ENCODE data around the gene OR10H2. TPM values are rescaled to one million over a fixed set of nuclear protein-coding genes. Genes with fewer than 3 reads are reported as not detected.
"Not testable (repeated sequence)": the region's sequence is repeated elsewhere in the genome, so short reads cannot be mapped to it uniquely, and the experiment has no call there.

OR10H2 gene
- not detected for total RNA-seq

DNA sequence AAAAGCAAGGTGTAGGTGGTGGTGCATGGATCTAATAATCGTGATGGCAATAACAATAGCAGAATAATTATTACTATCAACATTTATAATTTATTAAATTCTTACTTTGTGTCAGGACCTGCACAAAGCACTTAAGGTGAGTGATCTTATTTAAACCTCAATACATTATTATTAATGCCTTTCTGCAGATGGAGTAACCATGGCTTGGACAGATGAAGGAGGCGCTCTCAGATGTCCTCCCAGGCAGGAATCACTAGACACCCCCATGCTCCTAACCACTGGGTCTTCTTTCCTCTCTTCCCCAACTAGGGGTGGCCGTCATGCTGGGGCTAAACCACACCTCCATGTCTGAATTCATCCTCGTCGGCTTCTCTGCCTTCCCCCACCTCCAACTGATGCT lies at the start of gene OR10H2:
Gene OR10H2 (plus strand): TSS at position 301 of the 400 bp plus-strand sequence. CDS start 20 bp downstream, at position 321.
- no peak for DNase-seq

DNA sequence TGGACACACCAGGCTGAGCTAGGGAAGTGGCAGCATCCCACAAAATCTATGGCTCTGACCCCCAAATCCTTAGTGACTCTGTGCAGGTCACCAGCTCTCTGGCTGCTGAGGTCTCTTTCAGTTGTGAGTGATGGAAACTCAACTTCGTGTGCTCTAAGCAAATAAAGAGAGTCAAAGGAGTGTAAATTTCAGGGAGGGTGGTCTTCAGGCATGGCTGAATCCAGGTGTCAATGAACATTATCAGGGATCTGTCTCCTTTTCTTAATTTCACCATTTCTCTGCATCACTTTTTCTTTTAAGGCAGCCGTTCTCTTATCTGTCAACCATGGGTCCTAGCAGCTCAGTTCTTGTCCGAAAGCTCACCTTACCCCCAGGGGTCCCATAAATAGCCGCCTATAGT lies 48.7 kb upstream of the OR10H2 start:
- DNase-seq, result no peak

GRCh38 chr19:15679865-15680264 lies 48.0 kb upstream of the OR10H2 start:
- DNase-seq, result not testable (repeated sequence)

DNA sequence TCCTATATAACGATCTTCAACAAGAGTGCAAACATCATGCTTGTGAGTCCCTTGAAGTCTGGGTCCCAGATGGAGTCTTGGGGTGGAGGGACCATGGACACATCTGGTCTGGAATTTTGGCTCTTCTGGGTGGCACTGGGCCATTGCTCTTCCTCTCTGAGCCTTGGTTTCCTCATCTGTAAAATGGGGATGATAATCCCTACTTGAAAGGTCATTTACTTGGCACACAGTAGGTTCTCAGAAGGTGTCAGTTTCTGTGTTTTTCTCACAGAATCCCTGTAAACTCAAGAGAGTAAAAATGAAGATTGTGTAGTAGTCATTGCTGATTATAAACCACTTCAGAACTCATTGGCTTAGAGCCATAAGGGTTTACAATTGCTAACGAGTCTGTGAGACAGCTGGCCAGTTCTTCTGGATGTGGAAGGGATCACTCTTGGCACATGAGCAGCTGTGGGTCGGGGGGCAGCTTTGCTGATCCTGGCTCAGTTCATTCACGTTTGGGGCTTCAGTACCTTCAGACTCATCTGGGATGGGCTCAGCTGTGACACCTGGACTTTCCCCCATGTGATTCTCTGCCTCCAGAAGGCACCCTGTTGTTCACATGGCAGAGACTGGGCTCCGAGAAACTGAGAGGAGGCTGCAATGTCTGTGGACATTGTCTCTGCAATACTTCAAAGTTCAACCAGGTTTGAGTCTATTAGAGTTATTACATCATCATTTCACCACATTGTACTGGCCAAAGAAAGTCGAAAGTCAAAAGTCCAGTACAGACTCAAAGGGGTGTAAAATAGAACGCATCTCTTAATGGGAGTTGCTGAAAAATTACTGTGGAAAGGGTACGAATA lies 47.1 kb upstream of the OR10H2 start:
- DNase-seq, result no peak

- no peak for DNase-seq
Observed at GRCh38 chr19:15683411-15683810, 44.4 kb upstream of the OR10H2 start.

GRCh38 chr19:15684828-15685227 lies 43.0 kb upstream of the OR10H2 start:
- DNase-seq, result no peak

DNA sequence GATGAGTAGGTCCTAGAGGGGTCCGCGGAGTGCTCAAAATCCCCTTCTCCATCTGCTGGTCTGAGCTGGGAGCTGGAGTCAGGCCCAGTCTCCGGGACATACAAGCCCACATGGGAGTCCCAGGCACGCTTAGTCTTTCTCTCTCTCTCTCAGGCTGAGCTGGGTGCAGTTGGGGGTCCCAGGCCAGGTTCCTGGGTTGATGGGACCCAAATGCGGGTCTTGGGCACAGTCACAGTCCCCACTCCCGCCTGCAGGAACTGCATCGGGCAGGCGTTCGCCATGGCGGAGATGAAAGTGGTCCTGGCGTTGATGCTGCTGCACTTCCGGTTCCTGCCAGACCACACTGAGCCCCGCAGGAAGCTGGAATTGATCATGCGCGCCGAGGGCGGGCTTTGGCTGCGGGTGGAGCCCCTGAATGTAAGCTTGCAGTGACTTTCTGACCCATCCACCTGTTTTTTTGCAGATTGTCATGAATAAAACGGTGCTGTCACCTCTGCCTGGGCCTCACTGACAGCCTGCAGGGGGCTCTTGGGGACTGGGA lies 31.1 kb upstream of the OR10H2 start:
- DNase-seq, result no peak

DNA sequence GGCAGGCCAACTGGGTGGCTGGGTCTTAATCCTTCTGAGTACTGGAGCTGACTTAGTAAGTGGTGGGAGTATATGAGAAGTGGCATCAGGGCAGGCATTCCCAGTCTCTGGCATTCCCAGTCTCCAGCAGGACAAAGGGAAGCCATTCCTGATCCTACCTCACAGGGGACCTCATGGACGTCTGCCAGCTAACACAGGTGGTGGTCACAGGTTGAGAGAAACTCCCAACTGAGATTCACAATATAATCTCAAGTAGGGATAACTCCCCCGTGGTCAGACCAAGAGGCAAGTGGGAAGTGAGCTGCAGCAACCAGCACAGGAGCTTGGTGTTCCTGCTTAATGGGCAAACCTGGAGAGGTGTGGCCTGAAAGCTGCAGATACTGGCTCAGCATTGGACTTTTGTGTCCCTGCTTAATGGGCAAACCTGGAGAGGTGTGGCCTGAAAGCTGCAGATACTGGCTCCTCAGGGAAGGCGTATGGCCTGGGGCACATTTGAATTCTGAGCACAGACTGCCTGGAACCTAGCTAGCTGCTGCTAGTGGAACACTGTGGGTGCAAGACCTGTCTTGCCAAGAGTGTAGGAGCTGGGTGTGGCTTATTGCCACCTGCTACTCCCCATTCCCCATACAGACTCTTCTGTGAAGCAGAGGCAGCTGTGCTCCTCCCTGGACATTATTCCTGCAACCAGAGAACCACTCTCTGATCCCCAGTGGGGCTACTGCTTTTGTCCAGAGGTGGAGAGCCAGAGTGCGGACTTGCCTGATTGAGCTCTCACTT lies 25.9 kb upstream of the OR10H2 start:
- DNase-seq, result no peak

GRCh38 chr19:15702534-15702930 lies 25.3 kb upstream of the OR10H2 start:
- no peak for DNase-seq

- no peak for DNase-seq
Observed at GRCh38 chr19:15714638-15715037, 13.2 kb upstream of the OR10H2 start.

DNA sequence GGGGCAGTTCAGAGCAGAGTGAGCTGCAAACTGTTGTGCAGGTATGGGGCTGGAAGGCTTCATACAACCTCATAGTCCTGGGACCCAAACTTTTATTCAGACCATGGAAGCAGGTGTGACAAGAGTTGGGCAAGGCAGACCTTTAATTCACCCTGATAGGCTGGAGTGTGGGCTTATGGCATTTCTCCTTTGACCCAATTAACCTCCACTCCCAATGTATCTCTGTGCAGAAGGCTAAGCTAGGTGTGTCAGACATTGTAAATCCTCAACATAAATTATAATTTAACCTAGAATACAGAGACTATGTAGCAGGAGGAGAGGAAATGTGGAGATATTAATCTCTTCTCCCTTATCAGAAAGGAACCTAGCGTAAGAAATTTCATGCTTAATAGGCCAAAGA lies 12.2 kb upstream of the OR10H2 start:
- no peak for DNase-seq

- DNase-seq, result no peak
Observed at GRCh38 chr19:15717809-15718208, 10.0 kb upstream of the OR10H2 start.

DNA sequence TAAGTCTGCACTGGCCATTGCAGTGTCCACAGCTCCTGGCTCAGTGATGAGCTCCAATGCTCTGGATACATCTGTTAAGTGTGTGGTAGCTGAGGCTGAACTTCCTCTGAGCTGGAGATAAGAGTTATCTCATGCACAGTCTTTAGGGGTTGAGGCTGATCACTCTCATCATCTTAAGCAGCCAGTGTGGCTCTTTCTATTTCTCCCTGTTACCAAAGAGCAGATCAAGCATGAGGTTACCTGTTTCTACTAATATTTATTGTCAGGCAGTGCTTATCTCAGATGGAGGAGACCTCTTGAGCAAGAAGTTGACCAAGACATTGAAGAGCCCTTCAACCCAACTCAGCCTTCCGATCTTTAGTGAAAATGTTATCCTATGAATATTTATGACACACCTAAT lies 6.6 kb upstream of the OR10H2 start:
- DNase-seq, result no peak

- DNase-seq, result no peak
Observed at GRCh38 chr19:15722956-15723355, 4.9 kb upstream of the OR10H2 start.

- DNase-seq, result no peak
Observed at GRCh38 chr19:15730538-15730937, 2.7 kb downstream of the OR10H2 start.

- no peak for DNase-seq
Observed at GRCh38 chr19:15732388-15732787, 4.6 kb downstream of the OR10H2 start.

DNA sequence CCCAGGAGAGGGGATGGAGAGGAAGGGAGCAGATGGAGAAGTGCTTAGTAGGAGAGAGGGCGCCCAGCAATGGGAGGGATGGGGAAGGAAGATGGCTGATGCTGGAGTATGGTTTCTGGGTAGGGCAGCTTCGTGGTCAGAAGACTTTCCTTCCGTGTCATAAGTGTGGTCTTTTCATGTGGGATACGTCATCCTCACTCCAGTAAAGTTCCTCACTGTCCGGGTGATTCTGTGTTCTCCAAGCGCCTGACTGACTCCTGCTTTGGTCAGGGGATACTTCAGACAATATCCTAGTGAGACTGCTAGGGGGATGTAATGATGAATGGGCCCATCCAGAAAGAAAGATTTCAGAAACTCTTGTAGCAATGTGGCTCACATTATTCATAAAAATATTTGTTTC lies 6.1 kb downstream of the OR10H2 start:
- no peak for DNase-seq

- no peak for DNase-seq
Observed at GRCh38 chr19:15737722-15738121, 9.9 kb downstream of the OR10H2 start, which contains the start of gene OR10H3. Gene OR10H3 (plus strand): TSS chr19:15737985. CDS start chr19:15741393, 3,408 bp downstream.

- DNase-seq, result no peak
Observed at GRCh38 chr19:15740785-15741184, 13.0 kb downstream of the OR10H2 start.

- no peak for DNase-seq
Observed at GRCh38 chr19:15748239-15748638, 20.4 kb downstream of the OR10H2 start.

DNA sequence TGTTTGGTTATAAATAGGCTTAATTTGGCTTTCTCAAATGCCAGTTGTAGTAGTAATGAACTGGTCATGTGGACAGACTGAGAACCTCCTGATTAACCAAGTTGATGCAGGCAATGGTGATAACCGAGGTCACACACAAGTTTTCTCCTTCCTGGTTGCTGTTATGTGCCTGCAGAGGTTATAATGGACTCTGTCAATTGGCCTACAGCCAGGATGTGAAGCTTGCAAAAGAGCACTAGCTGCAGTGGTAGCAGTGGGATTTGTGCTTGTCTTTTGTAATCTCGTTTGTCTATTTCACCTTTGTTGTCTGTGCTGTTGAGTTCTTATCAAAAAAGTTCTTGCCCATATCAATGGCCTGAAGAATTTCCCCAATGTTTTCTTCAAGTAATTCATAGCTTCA lies 30.6 kb downstream of the OR10H2 start:
- no peak for DNase-seq

GRCh38 chr19:15759962-15760565 lies 32.2 kb downstream of the OR10H2 start:
- DNase-seq, result no peak

DNA sequence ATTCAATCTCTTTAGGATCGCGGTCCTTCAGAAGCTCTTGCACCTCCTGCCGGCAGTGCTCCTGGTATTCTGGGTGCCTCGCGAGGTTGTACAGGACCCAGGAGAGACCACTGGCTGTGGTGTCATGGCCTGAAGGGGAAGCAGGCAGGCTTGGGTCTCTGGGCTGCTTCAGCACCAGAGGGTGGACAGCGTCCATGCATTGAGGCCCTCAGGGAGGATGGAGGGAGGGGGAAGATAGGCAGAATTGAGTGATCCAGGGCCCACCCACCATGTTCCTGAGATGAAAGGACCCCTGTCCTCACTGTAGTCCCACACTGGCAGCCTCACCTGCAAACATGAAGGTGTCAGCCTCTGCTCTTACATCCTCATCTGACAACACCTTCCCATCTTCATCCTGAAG lies 41.8 kb downstream of the OR10H2 start:
- DNase-seq, result no peak
